ENCODE data around the gene EFHD2.

Gene EFHD2

DNA sequence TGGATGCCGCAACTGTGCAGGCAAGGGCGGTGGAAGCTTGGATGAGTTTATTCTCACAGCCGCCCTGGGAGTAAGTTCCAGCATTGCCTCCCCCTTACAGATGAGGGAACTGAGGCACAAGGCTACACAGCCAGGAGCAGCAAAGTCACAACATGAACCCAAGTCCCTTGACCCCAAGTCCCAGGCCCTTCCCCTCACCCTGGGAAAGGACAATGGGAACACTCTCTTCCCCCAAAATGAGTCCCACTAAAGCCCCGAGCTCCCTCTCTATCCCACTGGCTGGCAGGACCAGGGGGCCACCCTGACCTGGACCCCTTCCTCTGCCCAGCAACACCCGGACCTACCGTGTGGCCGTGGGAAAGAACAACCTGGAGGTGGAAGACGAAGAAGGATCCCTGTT, 32.4 kb downstream of the EFHD2 start:
- H3K4me3 ChIP-seq (ENCODE audit: low read length): no peak overlapping the region
- DNase-seq (ENCODE audit: low read depth): no peak
- TF ChIP-seq, protein P1, sequence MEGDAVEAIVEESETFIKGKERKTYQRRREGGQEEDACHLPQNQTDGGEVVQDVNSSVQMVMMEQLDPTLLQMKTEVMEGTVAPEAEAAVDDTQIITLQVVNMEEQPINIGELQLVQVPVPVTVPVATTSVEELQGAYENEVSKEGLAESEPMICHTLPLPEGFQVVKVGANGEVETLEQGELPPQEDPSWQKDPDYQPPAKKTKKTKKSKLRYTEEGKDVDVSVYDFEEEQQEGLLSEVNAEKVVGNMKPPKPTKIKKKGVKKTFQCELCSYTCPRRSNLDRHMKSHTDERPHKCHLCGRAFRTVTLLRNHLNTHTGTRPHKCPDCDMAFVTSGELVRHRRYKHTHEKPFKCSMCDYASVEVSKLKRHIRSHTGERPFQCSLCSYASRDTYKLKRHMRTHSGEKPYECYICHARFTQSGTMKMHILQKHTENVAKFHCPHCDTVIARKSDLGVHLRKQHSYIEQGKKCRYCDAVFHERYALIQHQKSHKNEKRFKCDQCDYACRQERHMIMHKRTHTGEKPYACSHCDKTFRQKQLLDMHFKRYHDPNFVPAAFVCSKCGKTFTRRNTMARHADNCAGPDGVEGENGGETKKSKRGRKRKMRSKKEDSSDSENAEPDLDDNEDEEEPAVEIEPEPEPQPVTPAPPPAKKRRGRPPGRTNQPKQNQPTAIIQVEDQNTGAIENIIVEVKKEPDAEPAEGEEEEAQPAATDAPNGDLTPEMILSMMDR (IDR thresholded peaks at IDR 0.05; ENCODE audit: insufficient read depth, low read depth, low read length, missing control alignments): no peak

DNA sequence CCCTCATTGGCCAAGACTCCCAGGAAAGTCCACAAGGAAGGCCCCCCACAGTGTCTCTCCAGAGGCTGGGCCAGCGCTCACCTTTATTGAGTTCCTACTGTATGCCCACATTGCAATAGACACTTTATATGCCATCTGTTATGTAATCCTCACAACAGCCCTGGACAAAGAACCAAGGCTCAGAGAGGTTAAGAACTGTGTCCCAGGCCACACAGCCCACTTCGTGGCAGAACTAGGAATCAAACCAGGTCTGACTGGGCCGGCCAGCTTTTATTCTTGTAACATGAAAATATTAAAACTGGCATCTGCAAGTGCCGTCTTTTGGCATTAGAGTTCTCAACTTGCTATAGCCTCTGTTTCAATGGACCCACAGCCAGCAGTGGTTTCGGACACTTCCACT, 33.1 kb downstream of the EFHD2 start:
- TF ChIP-seq, protein P1 (IDR thresholded peaks at IDR 0.05; ENCODE audit: insufficient read depth, low read depth, low read length, missing control alignments): no peak
- DNase-seq (ENCODE audit: low read depth): no peak
- H3K4me3 ChIP-seq (ENCODE audit: low read length): no peak overlapping the region

DNA sequence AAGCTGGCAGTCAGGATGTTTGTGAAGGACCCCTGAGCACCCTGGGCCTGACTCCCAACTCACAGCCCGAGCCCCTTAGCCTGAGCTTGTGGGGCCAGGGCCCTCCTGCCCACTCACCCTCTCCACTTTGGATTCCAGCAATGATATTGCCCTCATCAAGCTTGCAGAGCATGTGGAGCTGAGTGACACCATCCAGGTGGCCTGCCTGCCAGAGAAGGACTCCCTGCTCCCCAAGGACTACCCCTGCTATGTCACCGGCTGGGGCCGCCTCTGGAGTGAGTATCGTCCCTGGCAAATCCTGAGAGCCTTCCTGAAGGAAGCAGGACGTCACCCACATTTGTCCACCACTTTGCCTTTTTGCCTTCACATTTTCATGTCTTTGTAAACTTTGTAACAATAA, 33.6 kb downstream of the EFHD2 start:
- DNase-seq (ENCODE audit: low read depth): no peak
- TF ChIP-seq, protein P1 (IDR thresholded peaks at IDR 0.05; ENCODE audit: insufficient read depth, low read depth, low read length, missing control alignments): no peak
- no peak overlapping the region for H3K4me3 ChIP-seq (ENCODE audit: low read length)

DNA sequence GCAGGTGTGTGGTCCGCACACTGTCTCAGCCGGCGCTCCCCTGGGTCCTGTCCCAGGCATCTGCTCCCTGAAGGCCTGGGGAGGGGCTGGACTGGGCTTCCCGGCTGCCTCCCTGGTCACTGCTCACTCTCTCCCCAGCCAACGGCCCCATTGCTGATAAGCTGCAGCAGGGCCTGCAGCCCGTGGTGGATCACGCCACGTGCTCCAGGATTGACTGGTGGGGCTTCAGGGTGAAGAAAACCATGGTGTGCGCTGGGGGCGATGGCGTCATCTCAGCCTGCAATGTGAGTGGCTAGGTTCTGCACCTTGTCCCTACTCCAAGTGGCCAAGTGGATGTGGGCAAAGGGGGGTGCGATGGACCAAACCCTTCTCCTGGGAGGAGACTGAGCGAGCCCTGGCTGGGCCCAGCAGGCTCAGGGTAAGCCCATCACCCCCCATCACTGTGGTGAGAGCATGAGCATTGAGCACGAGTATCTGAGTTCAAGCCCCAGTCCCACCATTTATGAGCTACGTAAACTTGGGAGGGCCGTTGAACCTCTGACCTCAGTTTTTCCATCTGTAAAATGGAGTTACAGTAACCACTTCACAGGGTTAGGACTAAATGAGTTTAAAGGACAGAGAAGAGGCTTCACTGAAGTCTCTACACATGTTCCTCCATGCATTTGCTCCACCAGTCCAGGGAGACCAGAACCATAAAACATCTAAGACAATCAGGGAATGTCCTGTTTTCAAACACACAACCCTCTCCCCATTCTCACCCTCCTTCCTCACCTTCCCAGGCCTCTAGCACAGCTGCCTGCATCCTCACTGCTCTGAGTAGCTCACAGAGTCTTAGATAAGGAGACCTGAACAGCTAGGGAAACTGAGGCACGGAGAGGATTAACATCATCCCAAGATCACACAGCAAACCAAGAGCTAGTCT, 35.0 kb downstream of the EFHD2 start:
- no peak overlapping the region for H3K4me3 ChIP-seq (ENCODE audit: low read length)
- TF ChIP-seq, protein P1 (IDR thresholded peaks at IDR 0.05; ENCODE audit: insufficient read depth, low read depth, low read length, missing control alignments): no peak
- DNase-seq (ENCODE audit: low read depth): no peak

DNA sequence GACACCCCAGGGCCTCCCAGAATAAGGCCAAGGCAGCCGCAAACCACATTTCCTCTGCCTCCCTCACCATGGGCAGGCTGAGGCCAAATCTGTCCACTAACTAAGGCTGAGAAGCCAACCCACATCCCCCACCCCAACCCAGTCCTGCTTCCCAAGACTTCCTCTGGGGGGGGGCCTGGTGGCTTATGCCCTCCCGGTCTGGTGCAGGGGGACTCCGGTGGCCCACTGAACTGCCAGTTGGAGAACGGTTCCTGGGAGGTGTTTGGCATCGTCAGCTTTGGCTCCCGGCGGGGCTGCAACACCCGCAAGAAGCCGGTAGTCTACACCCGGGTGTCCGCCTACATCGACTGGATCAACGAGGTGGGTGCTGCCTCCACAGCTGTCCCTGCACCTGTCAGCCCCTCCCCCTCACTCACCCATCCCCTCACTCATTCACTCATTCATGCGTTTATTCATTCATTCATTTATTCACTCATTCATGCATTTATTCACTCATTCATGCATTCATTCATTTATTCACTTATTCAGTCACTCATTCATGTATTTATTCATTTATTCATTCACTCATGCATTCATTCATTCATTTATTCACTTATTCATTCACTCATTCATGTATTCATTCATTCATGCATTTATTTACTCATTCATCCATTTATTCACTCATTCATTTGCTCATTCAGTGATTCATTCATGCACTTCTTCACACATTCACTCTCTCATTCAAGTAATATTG, 35.9 kb downstream of the EFHD2 start:
- H3K4me3 ChIP-seq (ENCODE audit: low read length): no peak overlapping the region
- DNase-seq (ENCODE audit: low read depth): no peak
- TF ChIP-seq, protein P1 (IDR thresholded peaks at IDR 0.05; ENCODE audit: insufficient read depth, low read depth, low read length, missing control alignments): no peak

DNA sequence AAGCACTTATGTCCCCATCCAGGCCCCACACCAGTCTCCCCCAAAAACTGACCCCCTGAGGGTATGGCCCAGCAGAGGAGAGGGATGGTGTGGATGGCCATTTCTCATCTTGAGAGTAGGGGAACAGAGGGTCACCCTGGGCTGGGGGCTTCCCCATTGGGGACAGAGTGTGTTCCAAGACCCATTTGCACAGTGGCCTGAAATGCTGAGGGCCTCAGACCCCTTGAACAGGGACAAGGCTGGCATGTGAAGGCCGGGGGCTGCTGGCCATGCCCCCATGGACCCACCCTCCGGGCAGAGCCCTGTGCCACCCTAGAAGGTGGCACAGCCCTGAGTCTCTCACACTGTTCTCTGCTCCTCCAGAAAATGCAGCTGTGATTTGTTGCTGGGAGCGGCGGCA, 36.5 kb downstream of the EFHD2 start:
- no peak overlapping the region for H3K4me3 ChIP-seq (ENCODE audit: low read length)
- TF ChIP-seq, protein P1 (IDR thresholded peaks at IDR 0.05; ENCODE audit: insufficient read depth, low read depth, low read length, missing control alignments): no peak

More for the DNA sequence above, 36.5 kb downstream of the EFHD2 start:
- DNase-seq (ENCODE audit: low read depth): no peak

Measured in epithelial cell of esophagus (primary cell).